ENCODE measurements around the gene PHF12.
A peak's percentile ranks its signal among the peaks of the same experiment; 100 is the strongest.

PHF12 gene

DNA sequence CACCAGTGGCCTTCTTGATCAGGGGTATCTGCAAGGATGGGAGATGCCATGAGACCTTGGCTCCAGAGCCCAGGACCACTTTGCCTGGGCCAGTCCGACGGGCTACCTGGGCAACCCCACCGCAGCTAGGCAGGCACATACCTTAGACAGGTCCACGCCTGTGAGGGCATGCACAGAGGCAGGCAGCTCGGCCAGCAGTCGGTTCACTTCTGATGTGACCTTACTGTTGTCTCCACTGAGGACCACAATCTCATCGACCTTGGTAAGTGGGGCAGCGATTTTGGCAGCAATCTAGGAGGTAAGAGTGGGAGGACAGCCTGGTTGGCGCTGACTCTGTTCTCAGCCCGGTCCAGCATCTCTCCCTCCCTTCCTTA, 70.8 kb downstream of the PHF12 start:
- peaks cover 19% of the 10 kb centered on the region for H3K36me3 ChIP-seq (ENCODE audit: insufficient read depth, low read length)
- H3K27ac ChIP-seq (ENCODE audit: low read length) = no peak overlapping the region
- TF ChIP-seq EZH2 (IDR thresholded peaks at IDR 0.05; ENCODE audit: borderline replicate concordance, low read depth, low read length, severe bottlenecking) = no peak
- TF ChIP-seq, protein P1, sequence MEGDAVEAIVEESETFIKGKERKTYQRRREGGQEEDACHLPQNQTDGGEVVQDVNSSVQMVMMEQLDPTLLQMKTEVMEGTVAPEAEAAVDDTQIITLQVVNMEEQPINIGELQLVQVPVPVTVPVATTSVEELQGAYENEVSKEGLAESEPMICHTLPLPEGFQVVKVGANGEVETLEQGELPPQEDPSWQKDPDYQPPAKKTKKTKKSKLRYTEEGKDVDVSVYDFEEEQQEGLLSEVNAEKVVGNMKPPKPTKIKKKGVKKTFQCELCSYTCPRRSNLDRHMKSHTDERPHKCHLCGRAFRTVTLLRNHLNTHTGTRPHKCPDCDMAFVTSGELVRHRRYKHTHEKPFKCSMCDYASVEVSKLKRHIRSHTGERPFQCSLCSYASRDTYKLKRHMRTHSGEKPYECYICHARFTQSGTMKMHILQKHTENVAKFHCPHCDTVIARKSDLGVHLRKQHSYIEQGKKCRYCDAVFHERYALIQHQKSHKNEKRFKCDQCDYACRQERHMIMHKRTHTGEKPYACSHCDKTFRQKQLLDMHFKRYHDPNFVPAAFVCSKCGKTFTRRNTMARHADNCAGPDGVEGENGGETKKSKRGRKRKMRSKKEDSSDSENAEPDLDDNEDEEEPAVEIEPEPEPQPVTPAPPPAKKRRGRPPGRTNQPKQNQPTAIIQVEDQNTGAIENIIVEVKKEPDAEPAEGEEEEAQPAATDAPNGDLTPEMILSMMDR (IDR thresholded peaks at IDR 0.05; ENCODE audit: borderline replicate concordance, extremely low read depth, low read length, poor library complexity, severe bottlenecking) = no peak

DNA sequence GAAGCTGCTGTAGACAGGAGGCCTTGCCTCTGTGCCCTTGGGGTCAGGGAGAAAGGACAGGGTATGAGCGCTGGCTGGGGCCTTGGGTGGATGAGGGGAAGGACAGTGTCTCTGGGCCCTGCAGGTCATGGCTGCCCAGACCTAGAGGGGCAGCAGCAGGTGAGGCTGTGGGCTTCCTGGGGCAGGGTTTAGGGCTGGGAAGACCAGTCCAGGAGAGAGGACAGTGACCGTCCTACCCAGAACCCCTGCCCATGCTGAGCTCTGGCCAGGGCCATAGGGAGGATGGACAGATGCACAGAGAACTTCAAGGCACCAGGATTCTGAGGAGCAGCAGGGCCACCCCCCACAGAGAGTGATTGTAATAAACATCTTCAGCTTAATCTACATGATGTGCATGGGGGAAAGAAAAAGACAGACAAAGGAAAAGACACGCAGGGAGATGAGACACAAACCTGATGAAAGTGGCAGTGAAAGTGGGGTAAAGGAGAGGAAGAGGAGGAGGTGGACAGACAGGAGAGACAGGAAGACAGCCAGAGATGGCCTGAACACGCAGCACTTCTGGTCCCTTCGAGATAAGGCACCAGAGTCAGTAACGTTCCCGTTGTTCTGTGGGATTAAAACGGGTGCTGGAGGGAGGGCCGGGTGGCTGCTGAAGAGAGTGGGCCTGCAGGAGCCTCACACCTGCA, 71.3 kb downstream of the PHF12 start:
- Histone ChIP-seq H3K9ac (ENCODE audit: low read depth, low read length) (no peak overlapping the region), H3K27ac (ENCODE audit: low read length) (no peak overlapping the region), H3K4me1 (ENCODE audit: insufficient read depth, low read length) (no peaks in the 10 kb centered on the region), H3K4me3 (ENCODE audit: low read depth in 1 of 2, low read length in 2 of 2) (no peak overlapping the region), H4K20me1 (ENCODE audit: insufficient read depth, low read length) (no peaks in the 10 kb centered on the region), H3K4me2 (ENCODE audit: insufficient read depth, low read length) (no peak overlapping the region), H3K79me2 (ENCODE audit: insufficient read depth, low read length) (no peaks in the 10 kb centered on the region), H3K27me3 (ENCODE audit: insufficient read depth, low read length, poor library complexity) (no peaks in the 10 kb centered on the region), H2AFZ (ENCODE audit: low read depth, low read length) (no peak overlapping the region), H3K36me3 (ENCODE audit: insufficient read depth, low read length) (peaks cover 19% of the 10 kb centered on the region), H3K9me3 (ENCODE audit: insufficient read depth, low read length, severe bottlenecking) (no peaks in the 10 kb centered on the region)
- ATAC-seq (ENCODE audit: insufficient read depth, low read depth) = no peak
- TF ChIP-seq EZH2 (IDR thresholded peaks at IDR 0.05; ENCODE audit: borderline replicate concordance, low read depth, low read length, severe bottlenecking) = no peak
- TF ChIP-seq, protein P1 (IDR thresholded peaks at IDR 0.05; ENCODE audit: borderline replicate concordance, extremely low read depth, low read length, poor library complexity, severe bottlenecking) = no peak
- DNase-seq = no peak

More for the DNA sequence above, 70.8 kb downstream of the PHF12 start:
- H3K27me3 ChIP-seq (ENCODE audit: insufficient read depth, low read length, poor library complexity) = no peaks in the 10 kb centered on the region
- no peak overlapping the region for H3K4me2 ChIP-seq (ENCODE audit: insufficient read depth, low read length)
- no peak overlapping the region for H3K9ac ChIP-seq (ENCODE audit: low read depth, low read length)
- DNase-seq (no peak), ATAC-seq (ENCODE audit: insufficient read depth, low read depth) (no peak)
- H3K9me3 ChIP-seq (ENCODE audit: insufficient read depth, low read length, severe bottlenecking) = no peaks in the 10 kb centered on the region
- H3K4me1 ChIP-seq (ENCODE audit: insufficient read depth, low read length) = no peaks in the 10 kb centered on the region
- H3K79me2 ChIP-seq (ENCODE audit: insufficient read depth, low read length) = no peaks in the 10 kb centered on the region
- H4K20me1 ChIP-seq (ENCODE audit: insufficient read depth, low read length) = no peaks in the 10 kb centered on the region
- H3K4me3 ChIP-seq (ENCODE audit: low read depth in 1 of 2, low read length in 2 of 2) = no peak overlapping the region
- no peak overlapping the region for H2AFZ ChIP-seq (ENCODE audit: low read depth, low read length)

- H2AFZ ChIP-seq (ENCODE audit: low read depth, low read length) = no peak overlapping the region
- no peaks in the 10 kb centered on the region for H3K79me2 ChIP-seq (ENCODE audit: insufficient read depth, low read length)
- TF ChIP-seq, protein P1 (IDR thresholded peaks at IDR 0.05; ENCODE audit: borderline replicate concordance, extremely low read depth, low read length, poor library complexity, severe bottlenecking) = peak; percentile 45
- TF ChIP-seq EZH2 (IDR thresholded peaks at IDR 0.05; ENCODE audit: borderline replicate concordance, low read depth, low read length, severe bottlenecking) = no peak
- H3K27ac ChIP-seq (ENCODE audit: low read length) = no peak overlapping the region
- H3K4me3 ChIP-seq (ENCODE audit: low read depth in 1 of 2, low read length in 2 of 2) = no peak overlapping the region
- no peak overlapping the region for H3K9ac ChIP-seq (ENCODE audit: low read depth, low read length)
- no peak for ATAC-seq (ENCODE audit: insufficient read depth, low read depth)
- H3K9me3 ChIP-seq (ENCODE audit: insufficient read depth, low read length, severe bottlenecking) = no peaks in the 10 kb centered on the region
- H3K36me3 ChIP-seq (ENCODE audit: insufficient read depth, low read length) = peaks cover 19% of the 10 kb centered on the region
- H3K4me2 ChIP-seq (ENCODE audit: insufficient read depth, low read length) = no peak overlapping the region
- DNase-seq = no peak
- H3K4me1 ChIP-seq (ENCODE audit: insufficient read depth, low read length) = no peaks in the 10 kb centered on the region
- no peaks in the 10 kb centered on the region for H3K27me3 ChIP-seq (ENCODE audit: insufficient read depth, low read length, poor library complexity)
- no peaks in the 10 kb centered on the region for H4K20me1 ChIP-seq (ENCODE audit: insufficient read depth, low read length)
These were observed 72.3 kb downstream of the PHF12 start for GRCh38 chr17:28878981-28879380.

All from DND-41 (cell line).